ENCODE results near the gene KCNJ9. TPM values are rescaled to one million over a fixed set of nuclear protein-coding genes. Genes with fewer than 3 reads are reported as not detected.

KCNJ9 gene
- total RNA-seq, 1 experiment from 2014 or later, result not detected

Other genes starting within 250 kb of the KCNJ9 start
- 0.03 and 0.07 TPM in 2 replicates for gene VSIG8, start 218.9 kb upstream of the KCNJ9 start, total RNA-seq (2014; rRNA removed; shearing (Covaris generic))
- 3.9 and 4.2 TPM in 2 replicates for gene CFAP45, start 181.4 kb upstream of the KCNJ9 start, total RNA-seq (2014; rRNA removed; shearing (Covaris generic))
- gene TAGLN2, start 156.0 kb upstream of the KCNJ9 start, total RNA-seq (2014; rRNA removed; shearing (Covaris generic)), result 655 and 859 TPM in 2 replicates
- 0.80 and 1.2 TPM in 2 replicates for gene IGSF9, start 135.9 kb upstream of the KCNJ9 start, total RNA-seq (2014; rRNA removed; shearing (Covaris generic))
- gene SLAMF9, start 127.3 kb upstream of the KCNJ9 start, total RNA-seq (2014; rRNA removed; shearing (Covaris generic)), result 10.7 and 15.9 TPM in 2 replicates
- 4.9 and 5.8 TPM in 2 replicates for gene PIGM, start 49.5 kb upstream of the KCNJ9 start, total RNA-seq (2014; rRNA removed; shearing (Covaris generic))
- gene KCNJ10, start 11.4 kb upstream of the KCNJ9 start, total RNA-seq (2014; rRNA removed; shearing (Covaris generic)), result not detected in 2 replicates
- gene IGSF8, start 17.1 kb downstream of the KCNJ9 start, total RNA-seq (2014; rRNA removed; shearing (Covaris generic)), result 17.5 and 18.0 TPM in 2 replicates
- gene ATP1A2, start 34.2 kb downstream of the KCNJ9 start, total RNA-seq (2014; rRNA removed; shearing (Covaris generic)), result not detected in 2 replicates
- not detected in 2 replicates for gene ATP1A4, start 70.1 kb downstream of the KCNJ9 start, total RNA-seq (2014; rRNA removed; shearing (Covaris generic))
- not detected in 2 replicates for gene CASQ1, start 109.0 kb downstream of the KCNJ9 start, total RNA-seq (2014; rRNA removed; shearing (Covaris generic))
- gene PEA15, start 123.8 kb downstream of the KCNJ9 start, total RNA-seq (2014; rRNA removed; shearing (Covaris generic)), result 129 and 187 TPM in 2 replicates
- gene DCAF8, start 181.0 kb downstream of the KCNJ9 start, total RNA-seq (2014; rRNA removed; shearing (Covaris generic)), result 47.6 and 56.9 TPM in 2 replicates
- 26.9 and 27.6 TPM in 2 replicates for gene PEX19, start 203.6 kb downstream of the KCNJ9 start, total RNA-seq (2014; rRNA removed; shearing (Covaris generic))

All from HT1080 (cell line).